Right ventricle myocardium inferior (tissue), 1 donor: ENCODE results near the gene CST3. TPM values are rescaled to one million over a fixed set of nuclear protein-coding genes. Genes with fewer than 3 reads are reported as not detected.
"Not testable (repeated sequence)": the region's sequence is repeated elsewhere in the genome, so short reads cannot be mapped to it uniquely, and the experiment has no call there.

Source experiments
- ATAC-seq: fragments of 200-7000 bp; cut with Tn5 transposase; one replicate; pipeline ENCODE4 v1.9.1; 2020; ENCODE audit warnings: mild to moderate bottlenecking, moderate library complexity
- DNase-seq: peaks from one replicate; pipeline ENCODE4 v3.0.0; 2021; ENCODE audit errors: missing footprints
- intact Hi-C: fragments of 100-400 bp; cut with DNase I; formaldehyde crosslinking; loops from one replicate; pipeline ENCODE4 v1.11.0; 2022
- long read RNA-seq: library from polyadenylated mRNA; unstranded; transcript quantifications from one replicate; pipeline ENCODE4 v2.0.0, GENCODE V29; 2021
- total RNA-seq: library from RNA; stranded (reverse); fragmentation: NEBNext Ultra II Directional; extraction: Animal tissue kit (Norgen Biotek cat#: 25700); gene quantifications from one replicate; pipeline ENCODE4 v1.2.1, GENCODE V29; 2021
- donor health status: DM: no; HTN: yes; CAD: no; lungs with severe emphysema.

CST3 gene, protein sequence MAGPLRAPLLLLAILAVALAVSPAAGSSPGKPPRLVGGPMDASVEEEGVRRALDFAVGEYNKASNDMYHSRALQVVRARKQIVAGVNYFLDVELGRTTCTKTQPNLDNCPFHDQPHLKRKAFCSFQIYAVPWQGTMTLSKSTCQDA
- 1,033 TPM for total RNA-seq
- long read RNA-seq, transcript CST3-201 (3 exons, 873 nt): major isoform, 501 of 510 reads
- long read RNA-seq, partial matches to known transcripts: 1 of 510 reads
- long read RNA-seq, other reads (novel, unspliced or antisense): 8 of 510 reads

- intact Hi-C loops: loop anchor here (5.0 kb wide), 1 partner anchor 275 kb away; the partner anchor contains the start of gene GZF1
These were observed at the start of gene CST3 for GRCh38 chr20:23637282-23638221. Gene CST3, minus strand, starts transcription at chr20:23637955. Its CDS starts 93 bp downstream, at chr20:23637862.

GRCh38 chr20:23686046-23686750 lies 48.4 kb upstream of the CST3 start:
- ATAC-seq (no peak), DNase-seq (no peak)
- intact Hi-C loops: no loop called here

More at GRCh38 chr20:23637282-23638221, at the start of gene CST3:
- peak; percentile 86 for ATAC-seq
- DNase-seq: peak; percentile 95

- intact Hi-C loops, ATAC-seq, DNase-seq: not testable (repeated sequence)
These were observed 47.8 kb upstream of the CST3 start for GRCh38 chr20:23685529-23685896.

DNA sequence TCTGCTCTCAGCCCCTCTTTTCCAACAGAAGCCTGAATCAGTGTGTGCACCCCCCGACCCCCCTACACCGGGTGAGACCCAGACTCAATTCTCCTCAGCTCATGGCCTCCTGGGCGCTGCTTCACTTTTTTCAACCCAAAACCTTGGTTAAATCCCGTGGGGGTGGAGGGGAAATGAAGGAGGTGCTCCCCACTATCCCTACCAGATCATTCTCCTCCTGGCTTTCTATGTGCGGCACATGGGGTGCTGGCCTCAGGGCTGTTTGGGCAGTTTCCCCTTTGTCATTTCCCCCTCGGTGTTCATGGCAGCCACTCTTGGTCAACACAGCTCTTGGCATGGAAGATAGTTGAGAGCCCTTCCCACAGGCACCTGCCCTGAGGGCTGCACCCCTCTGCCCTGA lies 46.5 kb upstream of the CST3 start:
- DNase-seq (no peak), ATAC-seq (no peak)
- intact Hi-C loops: no loop called here

- intact Hi-C loops: no loop called here
- ATAC-seq (no peak), DNase-seq (no peak)
These were observed 46.1 kb upstream of the CST3 start for GRCh38 chr20:23683807-23684206.

DNA sequence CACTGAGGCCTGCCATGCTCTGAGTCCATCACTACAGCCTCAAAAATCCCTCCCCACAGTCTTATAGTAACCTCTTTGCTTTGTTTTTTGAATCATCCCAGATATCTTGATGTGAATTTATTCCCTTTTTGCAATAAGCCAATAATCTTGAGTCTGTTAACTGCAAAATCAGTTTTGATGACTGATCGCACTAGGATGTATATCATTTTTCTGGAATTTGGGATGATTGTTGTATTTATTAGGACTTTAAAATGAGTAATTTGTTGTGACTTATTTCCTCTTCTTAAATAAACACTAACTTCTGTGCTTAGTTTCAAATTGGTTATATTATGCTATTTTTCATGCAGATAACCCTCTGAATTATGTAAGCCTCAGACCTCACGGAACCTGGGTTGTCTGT lies 45.5 kb upstream of the CST3 start:
- DNase-seq: no peak
- intact Hi-C loops: no loop called here
- ATAC-seq: no peak

DNA sequence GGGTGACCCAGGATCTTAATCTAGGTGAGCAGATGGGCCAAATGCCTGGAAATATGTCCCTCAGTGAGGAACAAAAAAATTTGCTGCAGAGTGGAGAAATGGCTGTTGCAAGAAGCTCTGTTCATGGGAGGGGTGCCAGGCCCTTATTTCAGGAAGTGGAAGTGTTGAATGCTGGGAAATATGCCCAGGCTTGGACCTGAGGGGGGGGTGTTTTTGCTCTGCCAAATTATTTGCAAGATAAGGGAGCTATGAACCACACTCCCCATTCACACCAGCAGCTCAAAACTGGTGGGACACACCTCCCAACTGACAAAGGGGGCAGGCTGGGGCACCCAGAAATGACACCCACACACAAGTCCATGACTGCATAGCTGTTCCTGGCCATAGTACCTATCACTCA lies 42.4 kb upstream of the CST3 start:
- ATAC-seq: no peak
- DNase-seq: no peak
- intact Hi-C loops: no loop called here

DNA sequence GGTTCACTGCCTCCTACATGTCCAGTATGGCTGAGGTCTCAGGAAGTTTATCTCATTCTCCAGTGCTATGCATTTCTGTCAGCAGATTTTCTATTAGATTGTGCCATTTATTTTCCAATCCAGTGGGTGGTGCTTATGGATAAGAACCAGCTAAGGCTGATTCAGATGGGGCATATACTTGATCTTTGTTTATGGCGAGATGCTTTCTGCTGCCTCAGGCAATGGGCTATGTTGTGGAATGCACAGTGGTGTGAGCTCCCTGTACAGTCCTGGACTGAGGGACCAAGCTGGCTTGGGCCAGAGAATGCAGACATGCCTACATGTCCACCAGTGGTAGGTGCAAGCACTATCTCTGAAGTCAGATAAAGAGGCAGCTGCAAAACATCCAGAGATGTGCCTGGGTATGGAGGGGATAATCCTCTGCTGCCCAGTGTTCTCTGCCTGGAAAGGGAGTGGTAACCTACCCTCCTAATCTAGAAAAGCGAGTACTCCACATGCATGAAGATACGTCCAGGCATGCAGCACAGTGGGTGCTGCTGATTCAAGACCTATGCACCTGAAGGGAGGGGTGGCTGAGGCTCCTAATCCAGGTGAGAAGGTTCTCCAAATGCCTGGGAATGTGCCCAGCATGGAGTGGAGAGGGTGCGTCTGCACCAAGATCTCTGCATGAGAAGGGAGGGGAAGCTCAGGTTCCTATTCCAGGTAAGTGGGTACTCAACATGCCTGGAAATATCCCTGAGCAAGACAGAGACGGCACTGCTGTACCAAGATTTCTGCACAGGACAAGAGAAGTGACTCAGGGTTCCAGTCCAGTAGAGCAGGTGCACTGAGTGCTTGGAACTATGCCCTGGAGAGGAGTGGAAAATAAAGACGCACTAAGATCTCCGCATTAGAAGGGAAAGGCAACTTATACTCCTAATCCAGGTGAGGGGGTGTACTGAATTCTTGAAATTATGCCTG lies 41.7 kb upstream of the CST3 start:
- intact Hi-C loops: no loop called here
- no peak for DNase-seq
- ATAC-seq: no peak

DNA sequence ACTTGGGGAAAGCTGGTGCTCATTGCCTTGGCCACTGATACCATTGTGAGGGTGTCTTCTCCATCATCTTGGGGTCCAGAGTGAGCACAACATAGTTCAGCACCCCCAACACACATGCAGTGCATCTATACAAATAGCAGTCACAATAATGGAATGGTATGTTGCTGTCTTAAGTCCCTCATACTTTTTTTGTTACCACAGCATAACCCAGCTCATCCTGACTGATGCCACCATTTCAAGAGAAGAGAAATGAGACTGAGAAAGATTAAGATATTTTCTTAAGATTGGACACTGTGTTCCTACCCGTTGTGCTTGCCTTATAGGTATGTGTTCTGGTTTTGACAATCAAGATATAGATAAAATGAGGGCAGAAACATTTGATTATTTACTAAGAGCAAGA lies 35.5 kb upstream of the CST3 start:
- DNase-seq (no peak), ATAC-seq (no peak)
- intact Hi-C loops: no loop called here

GRCh38 chr20:23672158-23672557 lies 34.4 kb upstream of the CST3 start:
- DNase-seq (no peak), ATAC-seq (no peak)
- intact Hi-C loops: no loop called here

GRCh38 chr20:23671479-23671878 lies 33.7 kb upstream of the CST3 start:
- no peak for DNase-seq
- intact Hi-C loops: no loop called here
- no peak for ATAC-seq

- no peak for ATAC-seq
- no peak for DNase-seq
- intact Hi-C loops: no loop called here
These were observed 32.6 kb upstream of the CST3 start for GRCh38 chr20:23670361-23670760.

- ATAC-seq: no peak
- no peak for DNase-seq
- intact Hi-C loops: loop anchor here (5.0 kb wide), 1 partner anchor 327 kb away; no protein-coding TSS in a partner anchor
These were observed 32.1 kb upstream of the CST3 start for GRCh38 chr20:23669866-23670265.

- no peak for ATAC-seq
- no peak for DNase-seq
- intact Hi-C loops: loop anchor here (5.0 kb wide), 1 partner anchor 328 kb away; no protein-coding TSS in a partner anchor
These were observed 31.6 kb upstream of the CST3 start for GRCh38 chr20:23669327-23669726.

DNA sequence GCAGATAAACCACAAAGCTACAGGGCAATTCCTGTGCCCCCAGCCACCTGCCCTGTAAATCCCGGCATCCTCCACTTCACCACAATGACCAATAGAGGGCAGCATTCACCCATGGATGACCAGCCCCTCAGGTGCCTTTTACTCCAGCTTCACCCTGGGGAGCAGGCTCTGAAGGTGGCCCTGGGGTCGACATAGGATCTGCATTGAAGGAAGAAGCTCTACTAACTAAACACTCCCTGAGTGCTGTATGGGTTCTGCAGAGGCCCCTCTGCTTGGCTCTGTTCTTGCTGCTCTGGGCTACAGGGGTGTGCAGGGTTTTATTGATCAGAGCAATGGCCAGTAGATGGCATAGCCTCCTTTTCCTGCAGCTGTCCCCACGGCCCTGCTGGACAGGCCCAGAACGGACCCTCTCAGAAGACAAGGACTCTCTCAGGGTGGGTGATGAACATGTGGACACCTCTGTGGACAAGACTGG lies 30.8 kb upstream of the CST3 start:
- intact Hi-C loops: loop anchor here (5.0 kb wide), 1 partner anchor 329 kb away; no protein-coding TSS in a partner anchor
- no peak for DNase-seq
- ATAC-seq: peak; percentile 69

- intact Hi-C loops: loop anchor here (5.0 kb wide), 1 partner anchor 330 kb away; no protein-coding TSS in a partner anchor
- DNase-seq (no peak), ATAC-seq (no peak)
These were observed 29.9 kb upstream of the CST3 start for GRCh38 chr20:23667666-23668065.

DNA sequence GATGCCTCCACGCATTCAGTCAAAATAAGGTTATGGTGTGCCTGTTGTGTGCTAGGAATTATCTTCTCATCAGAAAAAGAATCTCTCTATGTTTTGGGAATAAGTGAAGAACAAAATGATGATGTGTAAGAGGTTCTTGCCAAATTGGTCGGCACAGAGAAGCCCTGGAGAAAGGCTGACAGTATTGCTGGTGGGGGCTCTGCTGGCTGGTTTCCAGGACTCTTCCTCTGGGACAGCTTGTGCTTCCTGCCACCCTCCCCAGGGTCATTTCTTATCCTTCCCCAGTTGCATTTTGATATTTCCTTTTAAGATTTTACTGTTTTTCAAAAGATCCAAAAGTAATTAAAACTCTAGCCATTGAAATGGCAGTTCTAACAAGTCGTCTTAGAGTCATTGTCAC lies 28.9 kb upstream of the CST3 start:
- intact Hi-C loops: loop anchor here (5.0 kb wide), 1 partner anchor 331 kb away; no protein-coding TSS in a partner anchor
- ATAC-seq: peak; percentile 42
- no peak for DNase-seq

- intact Hi-C loops: loop anchor here (5.0 kb wide), 1 partner anchor 331 kb away; no protein-coding TSS in a partner anchor
- ATAC-seq: peak; percentile 18
- DNase-seq: no peak
These were observed 28.4 kb upstream of the CST3 start for GRCh38 chr20:23666189-23666588.
